Vagina (tissue), 2 donors: ENCODE results near the gene GJA1. TPM values are rescaled to one million over a fixed set of nuclear protein-coding genes. Genes with fewer than 3 reads are reported as not detected.
"Not testable (repeated sequence)": the region's sequence is repeated elsewhere in the genome, so short reads cannot be mapped to it uniquely, and the experiment has no call there.

ENCODE experiments used
- DNase-seq, 2 donors: peaks; one replicate each; pipeline ENCODE4 v3.0.0-alpha.2; 2017; ENCODE audit errors: extremely low spot score in 2 of 2
- H3K27ac ChIP-seq: fragments of 200-600 bp; sonication (generic); one replicate; pipeline ENCODE4 v1.5.1; 2019
- H3K27me3 ChIP-seq: fragments of 200-600 bp; sonication (generic); one replicate; pipeline ENCODE4 v1.5.1; 2019
- H3K36me3 ChIP-seq, 2 donors: fragments of 200-600 bp; sonication (generic); one replicate each; pipeline ENCODE4 v1.5.1; 2017 to 2019
- H3K4me1 ChIP-seq: fragments of 200-600 bp; sonication (generic); one replicate; pipeline ENCODE4 v1.5.1; 2019
- H3K4me3 ChIP-seq, 2 donors: fragments of 200-600 bp; sonication (generic); 1 replicate in 1 of 2; 2 replicates in 1 of 2; pipeline ENCODE4 v1.5.1; 2016 to 2019
- H3K9me3 ChIP-seq: fragments of 200-600 bp; sonication (generic); one replicate; pipeline ENCODE4 v1.5.1; 2019
- POLR2A ChIP-seq, 2 donors: fragments of 450-650 bp; IDR thresholded peaks; one replicate each; pipeline ENCODE4 v1.6.1; 2017; ENCODE audit warnings: antibody characterized with exemption in 2 of 2, mild to moderate bottlenecking in 2 of 2, moderate library complexity in 2 of 2
- POLR2AphosphoS5 ChIP-seq, 2 donors: sonication (generic); formaldehyde crosslinking; IDR thresholded peaks; one replicate each; pipeline ENCODE4 v1.9.0; 2017; ENCODE audit warnings: antibody characterized with exemption in 2 of 2, mild to moderate bottlenecking in 2 of 2, low read depth in 1 of 2; ENCODE audit not compliant: insufficient read depth in 1 of 2
- intact Hi-C: fragments of 100-400 bp; cut with DNase I; formaldehyde crosslinking; loops from one replicate; pipeline ENCODE4 v1.15.1; 2023
- total RNA-seq: library from RNA; depleted of rRNA; stranded (reverse); fragments of >200 nt; gene quantifications from one replicate; pipeline ENCODE4 v1.2.3, GENCODE V29; 2016
- TF ChIP-seq, protein P1 (sequence below), 3 experiments: fragments of 450-650 bp in 2 of 3; fragments of 200-600 bp in 1 of 3; sonication (generic) in 1 of 3; IDR thresholded peaks; one replicate each; pipeline ENCODE4 v1.5.1; 2017 to 2019; ENCODE audit warnings: antibody characterized with exemption in 3 of 3, mild to moderate bottlenecking in 2 of 3, moderate library complexity in 2 of 3

The GJA1 gene
- total RNA-seq, 1 donor from 2014 or later: 261 TPM

DNA sequence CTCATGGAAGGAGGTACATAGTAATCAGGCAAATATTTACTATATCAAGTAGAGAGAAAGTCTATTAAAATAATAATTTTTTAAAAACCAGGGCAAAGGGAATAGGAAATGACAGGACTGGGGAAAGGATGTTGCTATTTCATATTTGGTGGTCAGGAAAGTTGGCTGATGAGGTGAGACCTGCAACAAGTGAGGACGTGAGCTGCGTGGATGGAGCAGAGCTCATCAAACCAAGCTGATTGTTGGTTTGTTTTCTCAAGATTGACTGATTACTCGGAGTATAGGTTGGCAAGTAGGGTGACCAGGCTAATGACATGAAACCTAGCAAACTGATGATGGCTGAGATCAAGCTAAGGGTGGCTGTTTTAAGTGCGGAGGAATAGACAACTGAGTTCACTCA lies 6.0 kb downstream of the GJA1 start:
- peaks cover 57% of the 10 kb centered on the region for H3K4me1 ChIP-seq
- H3K27ac ChIP-seq: peak overlapping the region; percentile 96
- no peaks in the 10 kb centered on the region for H3K27me3 ChIP-seq
- H3K9me3 ChIP-seq: no peaks in the 10 kb centered on the region
- DNase-seq: no peak
- H3K36me3 ChIP-seq: peaks cover 0 to 20% of the 10 kb centered on the region in 2 donors
- TF ChIP-seq POLR2A (IDR thresholded peaks at IDR 0.05): no peak
- no peak for TF ChIP-seq POLR2AphosphoS5 (IDR thresholded peaks at IDR 0.05; ENCODE audit: insufficient read depth in 1 of 2, low read depth in 1 of 2)
- TF ChIP-seq, protein P1, sequence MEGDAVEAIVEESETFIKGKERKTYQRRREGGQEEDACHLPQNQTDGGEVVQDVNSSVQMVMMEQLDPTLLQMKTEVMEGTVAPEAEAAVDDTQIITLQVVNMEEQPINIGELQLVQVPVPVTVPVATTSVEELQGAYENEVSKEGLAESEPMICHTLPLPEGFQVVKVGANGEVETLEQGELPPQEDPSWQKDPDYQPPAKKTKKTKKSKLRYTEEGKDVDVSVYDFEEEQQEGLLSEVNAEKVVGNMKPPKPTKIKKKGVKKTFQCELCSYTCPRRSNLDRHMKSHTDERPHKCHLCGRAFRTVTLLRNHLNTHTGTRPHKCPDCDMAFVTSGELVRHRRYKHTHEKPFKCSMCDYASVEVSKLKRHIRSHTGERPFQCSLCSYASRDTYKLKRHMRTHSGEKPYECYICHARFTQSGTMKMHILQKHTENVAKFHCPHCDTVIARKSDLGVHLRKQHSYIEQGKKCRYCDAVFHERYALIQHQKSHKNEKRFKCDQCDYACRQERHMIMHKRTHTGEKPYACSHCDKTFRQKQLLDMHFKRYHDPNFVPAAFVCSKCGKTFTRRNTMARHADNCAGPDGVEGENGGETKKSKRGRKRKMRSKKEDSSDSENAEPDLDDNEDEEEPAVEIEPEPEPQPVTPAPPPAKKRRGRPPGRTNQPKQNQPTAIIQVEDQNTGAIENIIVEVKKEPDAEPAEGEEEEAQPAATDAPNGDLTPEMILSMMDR (IDR thresholded peaks at IDR 0.05): no peak
- intact Hi-C loops: no loop called here
- H3K4me3 ChIP-seq: peak overlapping the region; percentile 19 to 77

DNA sequence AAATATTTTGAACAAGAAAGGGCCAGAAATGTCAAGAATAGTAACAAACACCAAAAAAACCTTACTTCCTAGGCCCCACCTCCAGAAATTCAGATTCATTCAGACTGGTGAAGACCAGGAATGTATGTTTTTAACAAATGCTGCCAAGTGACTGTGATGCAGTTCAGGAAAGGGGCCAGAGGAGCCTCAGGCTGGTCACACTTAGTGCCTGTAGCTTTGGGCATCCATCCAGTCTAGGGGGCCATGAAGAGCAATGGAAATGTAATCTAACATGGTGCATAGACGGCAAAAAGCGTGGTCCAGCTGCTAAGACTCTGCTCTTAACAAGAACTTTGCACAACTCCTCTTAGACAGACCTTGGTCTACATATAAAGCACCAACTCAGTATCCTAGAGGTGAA lies 7.1 kb downstream of the GJA1 start:
- DNase-seq: no peak
- intact Hi-C loops: no loop called here
- Histone ChIP-seq H3K4me1 (peaks cover 68% of the 10 kb centered on the region), H3K36me3 (peaks cover 0 to 31% of the 10 kb centered on the region in 2 donors), H3K27me3 (no peaks in the 10 kb centered on the region), H3K27ac (peak overlapping the region; percentile 96), H3K4me3 (peak overlapping the region; percentile 11 to 77), H3K9me3 (no peaks in the 10 kb centered on the region)
- TF ChIP-seq, protein P1 (IDR thresholded peaks at IDR 0.05): no peak
- no peak for TF ChIP-seq POLR2A (IDR thresholded peaks at IDR 0.05)
- no peak for TF ChIP-seq POLR2AphosphoS5 (IDR thresholded peaks at IDR 0.05; ENCODE audit: insufficient read depth in 1 of 2, low read depth in 1 of 2)

DNA sequence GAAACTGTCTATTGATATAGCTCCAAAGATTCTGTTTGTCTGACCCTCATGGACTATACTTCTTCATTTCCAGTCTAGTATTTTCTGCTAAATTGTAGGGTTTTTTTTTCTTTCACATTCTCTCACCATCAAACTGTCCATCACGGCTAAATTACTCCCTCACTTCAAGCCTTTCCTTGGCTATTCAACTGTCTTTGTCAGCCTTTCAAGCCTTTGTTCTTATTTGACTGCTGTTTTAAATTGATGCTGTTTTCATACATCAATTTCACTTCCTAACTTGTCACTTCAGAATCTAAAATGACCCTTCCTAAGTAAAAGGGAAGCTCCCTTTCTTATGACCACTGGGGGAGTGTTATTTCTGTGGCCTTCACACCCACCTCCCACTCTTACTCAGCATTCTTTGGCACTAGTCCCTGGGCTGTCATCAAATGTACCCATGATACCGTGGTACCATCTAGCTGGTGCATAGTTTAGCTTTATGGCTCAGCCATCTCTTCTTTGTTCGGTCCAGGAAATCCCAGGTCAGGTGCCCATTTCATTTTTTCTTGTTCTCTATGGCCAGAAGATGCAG lies 8.6 kb downstream of the GJA1 start:
- Histone ChIP-seq H3K27ac (peak overlapping the region; percentile 96), H3K27me3 (no peaks in the 10 kb centered on the region), H3K9me3 (no peaks in the 10 kb centered on the region), H3K4me3 (peak overlapping the region in 1 of 2 donors; percentile 77), H3K4me1 (peaks cover 76% of the 10 kb centered on the region), H3K36me3 (peaks cover 0 to 46% of the 10 kb centered on the region in 2 donors)
- DNase-seq: no peak
- TF ChIP-seq, protein P1 (IDR thresholded peaks at IDR 0.05): no peak
- TF ChIP-seq POLR2AphosphoS5 (IDR thresholded peaks at IDR 0.05; ENCODE audit: insufficient read depth in 1 of 2, low read depth in 1 of 2) (no peak), POLR2A (IDR thresholded peaks at IDR 0.05) (no peak)
- intact Hi-C loops: no loop called here

DNA sequence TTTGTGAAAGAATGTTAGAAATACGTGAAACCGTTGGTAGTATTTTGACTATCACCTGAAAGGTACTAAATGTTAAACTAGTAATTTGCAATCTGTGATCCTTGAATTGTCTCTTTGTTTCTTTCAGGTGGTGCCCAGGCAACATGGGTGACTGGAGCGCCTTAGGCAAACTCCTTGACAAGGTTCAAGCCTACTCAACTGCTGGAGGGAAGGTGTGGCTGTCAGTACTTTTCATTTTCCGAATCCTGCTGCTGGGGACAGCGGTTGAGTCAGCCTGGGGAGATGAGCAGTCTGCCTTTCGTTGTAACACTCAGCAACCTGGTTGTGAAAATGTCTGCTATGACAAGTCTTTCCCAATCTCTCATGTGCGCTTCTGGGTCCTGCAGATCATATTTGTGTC lies 11.3 kb downstream of the GJA1 start:
- H3K4me3 ChIP-seq, intact Hi-C loops, DNase-seq, H3K9me3 ChIP-seq, H3K27me3 ChIP-seq, H3K27ac ChIP-seq: not testable (repeated sequence)
- H3K36me3 ChIP-seq: peaks cover 0 to 59% of the 10 kb centered on the region in 2 donors
- peaks cover 63% of the 10 kb centered on the region for H3K4me1 ChIP-seq

DNA sequence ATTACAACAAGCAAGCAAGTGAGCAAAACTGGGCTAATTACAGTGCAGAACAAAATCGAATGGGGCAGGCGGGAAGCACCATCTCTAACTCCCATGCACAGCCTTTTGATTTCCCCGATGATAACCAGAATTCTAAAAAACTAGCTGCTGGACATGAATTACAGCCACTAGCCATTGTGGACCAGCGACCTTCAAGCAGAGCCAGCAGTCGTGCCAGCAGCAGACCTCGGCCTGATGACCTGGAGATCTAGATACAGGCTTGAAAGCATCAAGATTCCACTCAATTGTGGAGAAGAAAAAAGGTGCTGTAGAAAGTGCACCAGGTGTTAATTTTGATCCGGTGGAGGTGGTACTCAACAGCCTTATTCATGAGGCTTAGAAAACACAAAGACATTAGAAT lies 12.3 kb downstream of the GJA1 start:
- H3K9me3 ChIP-seq, intact Hi-C loops, H3K27ac ChIP-seq, DNase-seq, H3K27me3 ChIP-seq, H3K4me3 ChIP-seq: not testable (repeated sequence)
- H3K4me1 ChIP-seq: peaks cover 55% of the 10 kb centered on the region
- H3K36me3 ChIP-seq: peaks cover 0 to 59% of the 10 kb centered on the region in 2 donors

DNA sequence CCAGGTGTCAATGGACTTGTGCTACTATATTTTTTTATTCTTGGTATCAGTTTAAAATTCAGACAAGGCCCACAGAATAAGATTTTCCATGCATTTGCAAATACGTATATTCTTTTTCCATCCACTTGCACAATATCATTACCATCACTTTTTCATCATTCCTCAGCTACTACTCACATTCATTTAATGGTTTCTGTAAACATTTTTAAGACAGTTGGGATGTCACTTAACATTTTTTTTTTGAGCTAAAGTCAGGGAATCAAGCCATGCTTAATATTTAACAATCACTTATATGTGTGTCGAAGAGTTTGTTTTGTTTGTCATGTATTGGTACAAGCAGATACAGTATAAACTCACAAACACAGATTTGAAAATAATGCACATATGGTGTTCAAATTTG lies 13.1 kb downstream of the GJA1 start:
- H3K9me3 ChIP-seq, intact Hi-C loops, DNase-seq, H3K4me3 ChIP-seq, H3K27me3 ChIP-seq, H3K27ac ChIP-seq: not testable (repeated sequence)
- Histone ChIP-seq H3K4me1 (peaks cover 48% of the 10 kb centered on the region), H3K36me3 (peaks cover 0 to 59% of the 10 kb centered on the region in 2 donors)
